ENCODE data around the gene FLRT2. TPM values are rescaled to one million over a fixed set of nuclear protein-coding genes. Genes with fewer than 3 reads are reported as not detected.
A peak's percentile ranks its signal among the peaks of the same experiment; 100 is the strongest.

Gene FLRT2
- total RNA-seq, 4 donors from 2014 or later: 2.2 to 7.1 (median 5.4) TPM

- intact Hi-C loops (cut with DNase I; ENCODE audit: low total_unique reads) (no loop called here), in situ Hi-C loops (cut with MboI; ENCODE audit: low sequenced_read_pairs in 4 of 4) (no loop called here)
- Histone ChIP-seq H3K27ac (peak overlapping the region in 1 of 4 donors; percentile 90), H3K9me3 (no peaks in the 10 kb centered on the region), H3K4me3 (no peak overlapping the region), H3K36me3 (no peaks in the 10 kb centered on the region), H3K4me1 (peaks cover 18 to 37% of the 10 kb centered on the region in 2 donors), H3K27me3 (no peaks in the 10 kb centered on the region)
- no peak for ATAC-seq
- no peak for DNase-seq
- TF ChIP-seq CTCF (IDR thresholded peaks at IDR 0.05 in 4 of 5, conservative IDR thresholded peaks at IDR 0.05 in 1 of 5): no peak
- TF ChIP-seq POLR2A (IDR thresholded peaks at IDR 0.05): no peak
Measured at GRCh38 chr14:85545738-85546137, 15.8 kb downstream of the FLRT2 start.

GRCh38 chr14:85546390-85546789 lies 16.4 kb downstream of the FLRT2 start:
- Histone ChIP-seq H3K36me3 (no peaks in the 10 kb centered on the region), H3K4me1 (peaks cover 18 to 37% of the 10 kb centered on the region in 2 donors), H3K9me3 (no peaks in the 10 kb centered on the region), H3K27me3 (no peaks in the 10 kb centered on the region), H3K27ac (peak overlapping the region in 3 of 4 donors; percentile 6 to 90 (median 10)), H3K4me3 (no peak overlapping the region)
- in situ Hi-C loops (cut with MboI; ENCODE audit: low sequenced_read_pairs in 4 of 4): no loop called here
- intact Hi-C loops (cut with DNase I; ENCODE audit: low total_unique reads): no loop called here
- TF ChIP-seq CTCF (IDR thresholded peaks at IDR 0.05 in 4 of 5, conservative IDR thresholded peaks at IDR 0.05 in 1 of 5) (no peak), POLR2A (IDR thresholded peaks at IDR 0.05) (no peak)
- no peak for ATAC-seq
- no peak for DNase-seq

GRCh38 chr14:85549697-85550096 lies 19.8 kb downstream of the FLRT2 start:
- H3K36me3 ChIP-seq: no peaks in the 10 kb centered on the region
- ATAC-seq (no peak), DNase-seq (no peak)
- no peak overlapping the region for H3K4me3 ChIP-seq
- H3K4me1 ChIP-seq: peaks cover 9 to 38% of the 10 kb centered on the region in 2 donors
- TF ChIP-seq CTCF (IDR thresholded peaks at IDR 0.05 in 4 of 5, conservative IDR thresholded peaks at IDR 0.05 in 1 of 5) (no peak), POLR2A (IDR thresholded peaks at IDR 0.05) (no peak)
- in situ Hi-C loops (cut with MboI; ENCODE audit: low sequenced_read_pairs in 4 of 4) (no loop called here), intact Hi-C loops (cut with DNase I; ENCODE audit: low total_unique reads) (no loop called here)
- no peaks in the 10 kb centered on the region for H3K9me3 ChIP-seq
- H3K27me3 ChIP-seq: no peaks in the 10 kb centered on the region
- peak overlapping the region in 2 of 4 donors; percentile 32 to 62 for H3K27ac ChIP-seq

- ATAC-seq: no peak
- intact Hi-C loops (cut with DNase I; ENCODE audit: low total_unique reads): no loop called here
- TF ChIP-seq POLR2A (IDR thresholded peaks at IDR 0.05) (no peak), CTCF (IDR thresholded peaks at IDR 0.05 in 4 of 5, conservative IDR thresholded peaks at IDR 0.05 in 1 of 5) (no peak)
- H3K36me3 ChIP-seq: no peaks in the 10 kb centered on the region
- H3K27me3 ChIP-seq: no peaks in the 10 kb centered on the region
- H3K4me1 ChIP-seq: peaks cover 14 to 31% of the 10 kb centered on the region in 2 donors
- H3K27ac ChIP-seq: peak overlapping the region; percentile 22 to 61 (median 34)
- in situ Hi-C loops (cut with MboI; ENCODE audit: low sequenced_read_pairs in 4 of 4): no loop called here
- no peak for DNase-seq
- H3K9me3 ChIP-seq: no peaks in the 10 kb centered on the region
- no peak overlapping the region for H3K4me3 ChIP-seq
Measured at GRCh38 chr14:85554106-85554505, 24.2 kb downstream of the FLRT2 start.

- TF ChIP-seq CTCF (IDR thresholded peaks at IDR 0.05 in 4 of 5, conservative IDR thresholded peaks at IDR 0.05 in 1 of 5) (no peak), POLR2A (IDR thresholded peaks at IDR 0.05) (no peak)
- peak overlapping the region in 3 of 4 donors; percentile 14 to 61 (median 60) for H3K27ac ChIP-seq
- DNase-seq (no peak), ATAC-seq (peak in 1 of 2 donors; percentile 47)
- no peaks in the 10 kb centered on the region for H3K27me3 ChIP-seq
- H3K9me3 ChIP-seq: no peaks in the 10 kb centered on the region
- no peak overlapping the region for H3K4me3 ChIP-seq
- in situ Hi-C loops (cut with MboI; ENCODE audit: low sequenced_read_pairs in 4 of 4) (no loop called here), intact Hi-C loops (cut with DNase I; ENCODE audit: low total_unique reads) (no loop called here)
- H3K36me3 ChIP-seq: no peaks in the 10 kb centered on the region
- peaks cover 10 to 20% of the 10 kb centered on the region in 2 donors for H3K4me1 ChIP-seq
Measured at GRCh38 chr14:85556267-85556666, 26.3 kb downstream of the FLRT2 start.
